A549 (cell line): ENCODE data around the gene BAIAP3. TPM values are rescaled to one million over a fixed set of nuclear protein-coding genes. Genes with fewer than 3 reads are reported as not detected.
A peak's percentile ranks its signal among the peaks of the same experiment; 100 is the strongest.

Experiments
- ATAC-seq, 2 experiments: fragments of 200-7000 bp in 1 of 2; fragments of >200 bp in 1 of 2; cut with Nextera tagmentation in 1 of 2; cut with Tn5 transposase in 1 of 2; 3 replicates each; pipeline versions ENCODE4 v1.8.0 to v1.9.1; 2018 to 2020; ENCODE audit warnings: mild to moderate bottlenecking in 1 of 2, moderate library complexity in 1 of 2
- CTCF ChIA-PET: fragments of 300-600 bp; sonication (Branson Sonifier 250); formaldehyde crosslinking; extraction: SDS; loops from one replicate; lab custom pipeline; 2021; ENCODE audit warnings: antibody characterized with exemption, inconsistent platforms; lab: Yijun Ruan, JAX
- POLR2A ChIA-PET: fragments of 350-600 bp; formaldehyde crosslinking; extraction: SDS; loops from one replicate; lab custom pipeline; 2021; ENCODE audit warnings: antibody characterized with exemption, inconsistent platforms; lab: Yijun Ruan, JAX
- DNase-seq, 2 experiments: peaks; one replicate each; pipeline versions ENCODE4 v3.0.0 to v3.0.0-alpha.2; 2011 to 2016; ENCODE audit warnings: low read depth in 1 of 2, low spot score in 1 of 2
- FAIRE-seq: peaks from 2 replicates; lab custom pipeline; 2011; peaks lifted over from hg19 to GRCh38; lab: Jason Lieb, UNC
- H3K27ac ChIP-seq, 2 experiments: fragments of >200 bp; sonication (Bioruptor Twin); formaldehyde crosslinking; 3 replicates each; pipeline ENCODE4 v1.5.1; 2016 to 2017
- H3K4me1 ChIP-seq: fragments of >200 bp; sonication (Bioruptor Twin); formaldehyde crosslinking; 3 replicates; pipeline ENCODE4 v1.6.1; 2016
- H3K4me2 ChIP-seq: fragments of >200 bp; sonication (Bioruptor Twin); formaldehyde crosslinking; 3 replicates; pipeline ENCODE4 v1.6.1; 2016
- H3K4me3 ChIP-seq: fragments of >200 bp; sonication (Bioruptor Twin); formaldehyde crosslinking; 3 replicates; pipeline ENCODE4 v1.5.1; 2016
- H3K9me3 ChIP-seq: fragments of >200 bp; sonication (Bioruptor Twin); formaldehyde crosslinking; 3 replicates; pipeline ENCODE4 v1.6.1; 2016
- BCL3 ChIP-seq: fragments of >200 bp; sonication (Bioruptor Twin); formaldehyde crosslinking; IDR thresholded peaks from 3 replicates; pipeline ENCODE4 v1.6.1; 2016
- CBX2 ChIP-seq: fragments of 200-600 bp; sonication (generic); IDR thresholded peaks from 2 replicates; pipeline ENCODE4 v1.6.1; 2016; ENCODE audit warnings: low read depth, mild to moderate bottlenecking, borderline replicate concordance
- CEBPB ChIP-seq, 2 experiments: fragments of >200 bp in 1 of 2; sonication (Bioruptor Twin) in 1 of 2; formaldehyde crosslinking in 1 of 2; IDR thresholded peaks; 2 replicates each; pipeline ENCODE4 v1.6.1; 2012 to 2016
- CHD2 ChIP-seq: fragments of 150-350 bp; IDR thresholded peaks from 2 replicates; pipeline ENCODE4 v1.6.1; 2014; ENCODE audit warnings: low read length; ENCODE audit not compliant: partially characterized antibody
- CHD4 ChIP-seq: fragments of 200-600 bp; sonication (generic); IDR thresholded peaks from 2 replicates; pipeline ENCODE4 v1.6.1; 2016; ENCODE audit warnings: antibody characterized with exemption, mild to moderate bottlenecking, borderline replicate concordance
- E2F6 ChIP-seq: IDR thresholded peaks from 2 replicates; pipeline ENCODE4 v1.6.1; 2012; ENCODE audit warnings: low read depth, borderline replicate concordance
- ESRRA ChIP-seq: fragments of 150-350 bp; IDR thresholded peaks from 2 replicates; pipeline ENCODE4 v1.6.1; 2014; ENCODE audit warnings: mild to moderate bottlenecking, low read length, borderline replicate concordance
- FOSB ChIP-seq: fragments of 250-450 bp; sonication (Bioruptor Pico); IDR thresholded peaks from 2 replicates; pipeline ENCODE4 v1.5.0; 2020; ENCODE audit warnings: mild to moderate bottlenecking, moderate library complexity
- GATA3 ChIP-seq: IDR thresholded peaks from 2 replicates; pipeline ENCODE4 v1.6.1; 2012; ENCODE audit warnings: borderline replicate concordance
- HDAC2 ChIP-seq: fragments of 200-600 bp; sonication (generic); IDR thresholded peaks from 2 replicates; pipeline ENCODE4 v1.6.1; 2016
- HOXA7 ChIP-seq: fragments of 250-450 bp; sonication (Bioruptor Pico); IDR thresholded peaks from 2 replicates; pipeline ENCODE4 v1.5.0; 2020; ENCODE audit warnings: mild to moderate bottlenecking, moderate library complexity
- JUNB ChIP-seq: fragments of >200 bp; sonication (Bioruptor Twin); formaldehyde crosslinking; IDR thresholded peaks from 2 replicates; pipeline ENCODE4 v1.6.1; 2016
- MAX ChIP-seq: IDR thresholded peaks from 2 replicates; pipeline ENCODE4 v1.6.1; 2012
- MAZ ChIP-seq: fragments of 150-350 bp; IDR thresholded peaks from 2 replicates; pipeline ENCODE4 v1.6.1; 2014; ENCODE audit warnings: antibody characterized with exemption, low read depth, low read length, borderline replicate concordance
- POLR2A ChIP-seq: IDR thresholded peaks from 2 replicates; pipeline ENCODE4 v1.6.1; 2012; ENCODE audit warnings: mild to moderate bottlenecking, low read length
- POLR2AphosphoS2 ChIP-seq: conservative IDR thresholded peaks from 2 replicates; pipeline ENCODE4 v1.6.1; 2012; ENCODE audit warnings: low read length, improper control_type of control experiment, inconsistent platforms
- RAD21 ChIP-seq, 2 experiments: fragments of >200 bp in 1 of 2; sonication (Bioruptor Twin) in 1 of 2; formaldehyde crosslinking in 1 of 2; IDR thresholded peaks in 1 of 2; conservative IDR thresholded peaks in 1 of 2; 2 replicates in 1 of 2; 3 replicates in 1 of 2; pipeline ENCODE4 v1.6.1; 2012 to 2018; ENCODE audit warnings: inconsistent platforms in 1 of 2
- RARB ChIP-seq: fragments of 250-450 bp; sonication (Bioruptor Pico); IDR thresholded peaks from 2 replicates; pipeline ENCODE4 v1.8.0; 2021; ENCODE audit warnings: mild to moderate bottlenecking, moderate library complexity
- RCOR1 ChIP-seq: fragments of 150-350 bp; IDR thresholded peaks from 2 replicates; pipeline ENCODE4 v1.6.1; 2014; ENCODE audit warnings: antibody characterized with exemption, low read length, low read depth
- REST ChIP-seq: fragments of 200-600 bp; sonication (generic); IDR thresholded peaks from 2 replicates; pipeline ENCODE4 v1.6.1; 2016; ENCODE audit warnings: antibody characterized with exemption, mild to moderate bottlenecking, moderate library complexity
- RNF2 ChIP-seq: fragments of 200-600 bp; sonication (generic); IDR thresholded peaks from 2 replicates; pipeline ENCODE4 v1.6.1; 2016; ENCODE audit warnings: low read depth, mild to moderate bottlenecking, antibody characterized with exemption, moderate library complexity, borderline replicate concordance
- SMC3 ChIP-seq: fragments of >200 bp; sonication (Bioruptor Twin); formaldehyde crosslinking; IDR thresholded peaks from 3 replicates; pipeline ENCODE4 v1.6.1; 2018; ENCODE audit warnings: inconsistent platforms
- ZNF302 ChIP-seq: fragments of 250-450 bp; sonication (Bioruptor Pico); IDR thresholded peaks from 2 replicates; pipeline ENCODE4 v1.9.0; 2021; ENCODE audit warnings: inconsistent platforms, mild to moderate bottlenecking, moderate library complexity
- WGBS: methylation state at CpG from one replicate; pipeline ENCODE4 v1.1.6; 2017; ENCODE audit errors: missing lambda C conversion rate; 5-methylcytosine and 5-hydroxymethylcytosine counted together
- polyA plus RNA-seq, 4 experiments: library from polyadenylated mRNA; depleted of rRNA in 3 of 4; stranded (reverse); fragments of >200 nt; fragmentation: RNase III in 1 of 4; extraction: RNeasy Plus Mini Kit Qiagen cat#74134 plus additional on column Dnase treatment in 1 of 4; gene quantifications; 2 replicates in 3 of 4; 3 replicates in 1 of 4; pipeline ENCODE4 v1.2.3, GENCODE V29; 2011 to 2017

The BAIAP3 gene
- polyA plus RNA-seq, 2 of the 4 experiments (the other 2 are of a cell fraction), result 0.31 to 0.32 TPM

- H3K4me3 ChIP-seq, result no peak overlapping the region
- TF ChIP-seq MAX, result no peak
- no peak for DNase-seq
- no peak overlapping the region for H3K27ac ChIP-seq
- no peak overlapping the region for H3K4me2 ChIP-seq
- CTCF ChIA-PET, result interaction anchor here (0.7 to 3.0 kb wide), 7 partner anchors 13 to 658 kb away, joined by 3 to 17 read pairs (median 6); no protein-coding TSS in a partner anchor
- FAIRE-seq, result no peak
- 95% methylated on average over 27 of the region's 32 CpGs for WGBS
- ATAC-seq, result no peak
- H3K4me1 ChIP-seq, result no peaks in the 10 kb centered on the region; the same call in 2 of the 3 replicates
- H3K9me3 ChIP-seq, result no peaks in the 10 kb centered on the region
- POLR2A ChIA-PET, result no interaction called here
These were observed 15.8 kb upstream of the BAIAP3 start for GRCh38 chr16:1317479-1318267.

GRCh38 chr16:1318268-1318545 is 15.2 kb upstream of the BAIAP3 start:
- POLR2A ChIA-PET, result no interaction called here
- Histone ChIP-seq H3K4me1 (no peaks in the 10 kb centered on the region), H3K27ac (no peak overlapping the region), H3K4me2 (no peak overlapping the region), H3K9me3 (no peaks in the 10 kb centered on the region), H3K4me3 (no peak overlapping the region)
- CTCF ChIA-PET, result interaction anchor here (0.9 to 3.0 kb wide), 3 partner anchors 12 to 19 kb away, joined by 4 to 17 read pairs (median 6); no protein-coding TSS in a partner anchor
- FAIRE-seq (no peak), DNase-seq (no peak), ATAC-seq (no peak)
- WGBS, result 87% methylated on average over 9 of the region's 9 CpGs
- no peak for TF ChIP-seq CEBPB (IDR thresholded peaks at IDR 0.05)
- TF ChIP-seq BCL3, result no peak

- Histone ChIP-seq H3K4me2 (no peak overlapping the region), H3K4me1 (no peaks in the 10 kb centered on the region), H3K27ac (no peak overlapping the region), H3K4me3 (no peak overlapping the region), H3K9me3 (no peaks in the 10 kb centered on the region)
- ChIA-PET CTCF (interaction anchor here (0.8 to 0.9 kb wide), 2 partner anchors 18 to 19 kb away, joined by 3 read pairs; no protein-coding TSS in a partner anchor), POLR2A (no interaction called here)
- WGBS, result 95% methylated on average over 33 of the region's 33 CpGs
- TF ChIP-seq GATA3 (no peak), POLR2AphosphoS2 (peak; percentile 63; the same call in 1 of the 2 replicates)
- TF ChIP-seq, all 56 proteins: peak for 1
- ATAC-seq (peak in 1 of 2 experiments; percentile 12; a peak in 2 of 6 replicates), FAIRE-seq (no peak), DNase-seq (no peak)
These were observed 14.4 kb upstream of the BAIAP3 start for GRCh38 chr16:1319041-1319440.

GRCh38 chr16:1320097-1320496 is 13.3 kb upstream of the BAIAP3 start:
- TF ChIP-seq ESRRA (no peak), CHD4 (no peak), POLR2A (no peak), CHD2 (no peak), E2F6 (no peak), RNF2 (no peak), REST (no peak), CBX2 (no peak), HDAC2 (no peak), RARB (CRISPR knock-in tag) (no peak), HOXA7 (CRISPR knock-in tag) (no peak), RCOR1 (no peak), MAZ (no peak), RAD21 (conservative IDR thresholded peaks at IDR 0.05 in 1 of 2, IDR thresholded peaks at IDR 0.05 in 1 of 2) (no peak), FOSB (CRISPR knock-in tag) (no peak), JUNB (no peak), ZNF302 (CRISPR knock-in tag) (no peak), SMC3 (no peak)
- Histone ChIP-seq H3K27ac (no peak overlapping the region), H3K4me3 (no peak overlapping the region), H3K4me1 (no peaks in the 10 kb centered on the region), H3K4me2 (no peak overlapping the region), H3K9me3 (no peaks in the 10 kb centered on the region)
- DNase-seq (no peak), ATAC-seq (no peak), FAIRE-seq (no peak)
- CTCF ChIA-PET, result interaction anchor here (0.9 to 1.1 kb wide), 2 partner anchors 18 to 20 kb away, joined by 3 read pairs; no protein-coding TSS in a partner anchor
- 85% methylated on average over 11 of the region's 12 CpGs for WGBS
- POLR2A ChIA-PET, result no interaction called here
